SK-N-SH treated with all-trans-retinoic acid at 6 μM for 48 hours (cell line): ENCODE measurements around the gene PAK1IP1.

Experiments used
- ATAC-seq: fragments of 200-7000 bp; cut with Tn5 transposase; 3 replicates; pipeline ENCODE4 v1.9.1; 2020; ENCODE audit warnings: mild to moderate bottlenecking, moderate library complexity
- ARNTL ChIP-seq: fragments of 450-650 bp; formaldehyde crosslinking; IDR thresholded peaks from 2 replicates; pipeline ENCODE4 v1.5.0; 2020; ENCODE audit warnings: low read depth, mild to moderate bottlenecking, moderate library complexity, borderline replicate concordance
- BACH2 ChIP-seq: fragments of 250-450 bp; sonication (Bioruptor Pico); IDR thresholded peaks from 2 replicates; pipeline ENCODE4 v1.9.0; 2021; ENCODE audit warnings: mild to moderate bottlenecking, borderline replicate concordance
- CREB5 ChIP-seq: fragments of 250-450 bp; sonication (Bioruptor Pico); IDR thresholded peaks from 2 replicates; pipeline ENCODE4 v1.5.1; 2020; ENCODE audit warnings: low read depth, mild to moderate bottlenecking, moderate library complexity
- CSDC2 ChIP-seq: fragments of 250-450 bp; sonication (Bioruptor Pico); IDR thresholded peaks from 2 replicates; pipeline ENCODE4 v1.5.0; 2020; ENCODE audit warnings: mild to moderate bottlenecking, moderate library complexity
- CSRNP3 ChIP-seq: fragments of 250-450 bp; sonication (Bioruptor Pico); IDR thresholded peaks from 2 replicates; pipeline ENCODE4 v1.5.1; 2021; ENCODE audit warnings: mild to moderate bottlenecking, moderate library complexity
- ESRRG ChIP-seq: fragments of 250-450 bp; sonication (Bioruptor Pico); IDR thresholded peaks from 2 replicates; pipeline ENCODE4 v1.6.1; 2021; ENCODE audit warnings: mild to moderate bottlenecking
- GLIS3 ChIP-seq: fragments of 250-450 bp; sonication (Bioruptor Pico); IDR thresholded peaks from 2 replicates; pipeline ENCODE4 v1.5.0; 2020; ENCODE audit warnings: mild to moderate bottlenecking, moderate library complexity
- ISL1 ChIP-seq: fragments of 250-450 bp; sonication (Bioruptor Pico); IDR thresholded peaks from 2 replicates; pipeline ENCODE4 v2.1.2; 2022; ENCODE audit warnings: mild to moderate bottlenecking, moderate library complexity
- POU6F1 ChIP-seq: fragments of 250-450 bp; sonication (Bioruptor Pico); IDR thresholded peaks from 2 replicates; pipeline ENCODE4 v1.8.0; 2021; ENCODE audit warnings: low read depth, mild to moderate bottlenecking, moderate library complexity, borderline replicate concordance
- PPARA ChIP-seq: fragments of 250-450 bp; sonication (Bioruptor Pico); IDR thresholded peaks from 2 replicates; pipeline ENCODE4 v1.5.0; 2020; ENCODE audit warnings: mild to moderate bottlenecking, borderline replicate concordance
- RARB ChIP-seq: fragments of 250-450 bp; sonication (Bioruptor Pico); IDR thresholded peaks from 2 replicates; pipeline ENCODE4 v1.8.0; 2021; ENCODE audit warnings: mild to moderate bottlenecking, moderate library complexity
- SNAI2 ChIP-seq: fragments of 250-450 bp; sonication (Bioruptor Pico); IDR thresholded peaks from 2 replicates; pipeline ENCODE4 v1.5.0; 2020; ENCODE audit warnings: mild to moderate bottlenecking, moderate library complexity
- TCF4 ChIP-seq: fragments of 250-450 bp; sonication (Bioruptor Pico); IDR thresholded peaks from 2 replicates; pipeline ENCODE4 v1.8.0; 2021; ENCODE audit warnings: mild to moderate bottlenecking, moderate library complexity, borderline replicate concordance
- ZC3H10 ChIP-seq: fragments of 250-450 bp; sonication (Bioruptor Pico); IDR thresholded peaks from 2 replicates; pipeline ENCODE4 v1.5.1; 2021; ENCODE audit warnings: mild to moderate bottlenecking, moderate library complexity
- ZFP3 ChIP-seq: fragments of 250-450 bp; sonication (Bioruptor Pico); IDR thresholded peaks from 2 replicates; pipeline ENCODE4 v1.5.0; 2020; ENCODE audit warnings: mild to moderate bottlenecking, moderate library complexity
- ZFP30 ChIP-seq: fragments of 450-650 bp; formaldehyde crosslinking; IDR thresholded peaks from 2 replicates; pipeline ENCODE4 v1.5.0; 2022; ENCODE audit warnings: mild to moderate bottlenecking, moderate library complexity
- ZNF565 ChIP-seq: fragments of 450-650 bp; formaldehyde crosslinking; conservative IDR thresholded peaks from 2 replicates; pipeline ENCODE4 v1.5.0; 2020; ENCODE audit warnings: low read depth, mild to moderate bottlenecking, moderate library complexity
- ZNF8 ChIP-seq: fragments of 450-650 bp; formaldehyde crosslinking; IDR thresholded peaks from 2 replicates; pipeline ENCODE4 v1.5.0; 2020; ENCODE audit warnings: mild to moderate bottlenecking, moderate library complexity
- TF ChIP-seq, protein P1 (sequence below): fragments of 250-450 bp; sonication (Bioruptor Pico); IDR thresholded peaks from 2 replicates; pipeline ENCODE4 v1.8.0; 2020; ENCODE audit warnings: mild to moderate bottlenecking, moderate library complexity, borderline replicate concordance
- TF ChIP-seq, protein P2 (sequence below): fragments of 250-450 bp; sonication (Bioruptor Pico); IDR thresholded peaks from 2 replicates; pipeline ENCODE4 v1.5.0; 2020; ENCODE audit warnings: mild to moderate bottlenecking, moderate library complexity

The PAK1IP1 gene

DNA sequence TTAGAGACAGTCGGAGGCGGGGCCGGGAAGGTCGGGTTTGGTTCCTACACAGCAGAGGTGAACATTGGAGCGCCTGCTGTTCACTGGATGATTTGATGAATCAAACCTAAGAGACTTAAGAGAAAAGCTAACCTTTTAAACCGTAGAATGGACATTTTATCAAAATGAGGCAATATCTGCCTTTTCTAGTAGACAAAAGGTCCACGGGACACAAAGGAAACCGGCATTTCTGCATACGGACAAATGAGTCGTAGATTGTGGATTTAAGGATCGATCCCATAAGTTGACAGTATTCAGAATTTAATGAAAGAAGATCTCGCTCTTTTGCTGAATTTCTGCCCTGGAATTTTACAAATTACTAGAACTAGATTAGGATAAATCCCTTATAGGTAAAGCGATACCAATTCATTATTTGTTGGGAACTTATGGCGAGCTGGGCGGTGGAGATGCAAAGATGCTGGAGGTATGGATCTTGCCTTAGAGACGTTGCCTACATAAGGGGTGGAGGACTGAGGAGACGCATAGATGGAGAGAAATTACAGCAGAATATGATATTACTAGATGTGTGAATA is 400 bp downstream of the PAK1IP1 start:
- no peak for ATAC-seq

GRCh38 chr6:10696655-10697054 is 1.9 kb downstream of the PAK1IP1 start:
- ATAC-seq = no peak

More for the DNA sequence above, 400 bp downstream of the PAK1IP1 start:
- TF ChIP-seq, protein P1, sequence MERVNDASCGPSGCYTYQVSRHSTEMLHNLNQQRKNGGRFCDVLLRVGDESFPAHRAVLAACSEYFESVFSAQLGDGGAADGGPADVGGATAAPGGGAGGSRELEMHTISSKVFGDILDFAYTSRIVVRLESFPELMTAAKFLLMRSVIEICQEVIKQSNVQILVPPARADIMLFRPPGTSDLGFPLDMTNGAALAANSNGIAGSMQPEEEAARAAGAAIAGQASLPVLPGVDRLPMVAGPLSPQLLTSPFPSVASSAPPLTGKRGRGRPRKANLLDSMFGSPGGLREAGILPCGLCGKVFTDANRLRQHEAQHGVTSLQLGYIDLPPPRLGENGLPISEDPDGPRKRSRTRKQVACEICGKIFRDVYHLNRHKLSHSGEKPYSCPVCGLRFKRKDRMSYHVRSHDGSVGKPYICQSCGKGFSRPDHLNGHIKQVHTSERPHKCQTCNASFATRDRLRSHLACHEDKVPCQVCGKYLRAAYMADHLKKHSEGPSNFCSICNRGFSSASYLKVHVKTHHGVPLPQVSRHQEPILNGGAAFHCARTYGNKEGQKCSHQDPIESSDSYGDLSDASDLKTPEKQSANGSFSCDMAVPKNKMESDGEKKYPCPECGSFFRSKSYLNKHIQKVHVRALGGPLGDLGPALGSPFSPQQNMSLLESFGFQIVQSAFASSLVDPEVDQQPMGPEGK = no peak
- TF ChIP-seq ZFP3 (CRISPR knock-in tag) (no peak), ZC3H10 (CRISPR knock-in tag) (no peak), ISL1 (CRISPR knock-in tag) (no peak)

DNA sequence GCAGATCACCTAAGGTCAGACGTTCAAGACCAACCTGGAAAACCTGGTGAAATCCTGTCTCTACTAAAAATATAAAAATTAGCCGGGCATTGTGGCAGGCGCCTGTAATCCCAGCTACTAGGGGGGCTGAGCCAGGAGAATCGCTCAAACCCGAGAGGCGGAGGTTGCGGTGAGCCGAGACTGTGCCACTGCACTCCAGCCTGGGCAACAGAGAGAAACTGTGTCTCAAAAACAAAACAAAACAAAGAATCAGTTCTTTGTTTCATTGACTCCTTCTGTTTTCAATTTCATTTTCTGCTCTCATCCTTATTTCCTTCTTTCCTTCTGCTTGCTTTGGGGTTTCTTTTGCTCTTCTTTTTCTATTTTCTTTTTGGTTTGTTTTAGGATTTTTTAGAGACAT is 19.2 kb downstream of the PAK1IP1 start:
- ATAC-seq = no peak
- TF ChIP-seq ARNTL (CRISPR knock-in tag) (no peak), ZNF565 (CRISPR knock-in tag) (no peak), GLIS3 (no peak), CSDC2 (CRISPR knock-in tag) (no peak)
- TF ChIP-seq, protein P1 = no peak
- TF ChIP-seq, all 23 proteins: peak for 0

More at GRCh38 chr6:10696655-10697054, 1.9 kb downstream of the PAK1IP1 start:
- TF ChIP-seq CSDC2 (CRISPR knock-in tag) (no peak), CREB5 (no peak), CSRNP3 (CRISPR knock-in tag) (no peak), ESRRG (CRISPR knock-in tag) (no peak), ZC3H10 (CRISPR knock-in tag) (no peak), RARB (CRISPR knock-in tag) (no peak), ARNTL (CRISPR knock-in tag) (no peak), BACH2 (CRISPR knock-in tag) (no peak), TCF4 (no peak), SNAI2 (no peak), ZFP30 (no peak), ISL1 (CRISPR knock-in tag) (no peak)

DNA sequence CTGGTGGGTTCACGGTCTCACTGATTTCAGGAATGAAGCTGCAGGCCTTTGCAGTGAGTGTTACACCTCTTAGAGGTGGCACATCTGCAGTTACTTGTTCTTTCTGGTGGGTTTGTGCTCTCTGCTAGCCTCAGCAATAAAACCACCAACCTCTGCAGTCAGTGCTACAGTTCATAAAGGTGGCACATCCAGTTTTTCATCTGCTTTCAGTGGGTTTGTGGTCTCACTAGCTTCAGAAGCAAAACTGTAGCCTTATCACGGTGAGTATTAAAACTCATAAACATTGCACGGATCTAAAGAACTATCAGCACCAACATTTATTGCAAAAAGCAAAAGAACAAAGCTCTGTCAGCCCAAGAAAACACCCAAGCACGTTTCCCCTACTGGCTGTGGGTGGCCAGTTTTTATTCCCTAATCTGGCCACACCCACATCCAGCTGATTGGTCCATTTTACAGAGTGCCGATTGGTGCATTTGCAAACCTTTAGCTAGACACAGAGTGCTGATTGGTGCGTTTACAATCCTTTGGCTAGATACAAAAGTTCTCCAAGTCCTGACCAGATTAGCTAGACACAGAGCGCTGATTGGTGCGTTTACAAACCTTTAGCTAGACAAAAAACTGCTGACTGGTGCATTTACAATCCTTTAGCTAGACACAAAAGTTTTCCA is 24.7 kb downstream of the PAK1IP1 start:
- TF ChIP-seq, protein P1 = no peak
- TF ChIP-seq RARB (CRISPR knock-in tag) = no peak
- ATAC-seq = no peak

DNA sequence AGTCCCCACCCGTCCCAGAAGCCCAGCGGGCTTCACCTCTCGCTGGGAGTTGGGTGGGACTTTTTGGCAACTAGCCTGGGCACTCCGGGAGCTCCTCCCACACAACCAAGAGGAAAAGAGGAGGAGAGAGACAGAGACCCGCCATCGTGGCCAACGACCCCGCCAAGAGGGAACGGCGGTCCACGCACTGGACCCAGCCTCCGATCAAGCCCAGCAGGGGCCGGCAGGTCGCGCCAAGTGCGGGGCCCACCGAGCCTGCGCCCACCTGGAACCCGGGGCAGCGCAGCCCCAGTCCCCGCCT is 25.1 kb downstream of the PAK1IP1 start:
- ATAC-seq = no peak
- TF ChIP-seq ZC3H10 (CRISPR knock-in tag) = no peak
- no peak for TF ChIP-seq ARNTL (CRISPR knock-in tag)
- TF ChIP-seq, protein P2, sequence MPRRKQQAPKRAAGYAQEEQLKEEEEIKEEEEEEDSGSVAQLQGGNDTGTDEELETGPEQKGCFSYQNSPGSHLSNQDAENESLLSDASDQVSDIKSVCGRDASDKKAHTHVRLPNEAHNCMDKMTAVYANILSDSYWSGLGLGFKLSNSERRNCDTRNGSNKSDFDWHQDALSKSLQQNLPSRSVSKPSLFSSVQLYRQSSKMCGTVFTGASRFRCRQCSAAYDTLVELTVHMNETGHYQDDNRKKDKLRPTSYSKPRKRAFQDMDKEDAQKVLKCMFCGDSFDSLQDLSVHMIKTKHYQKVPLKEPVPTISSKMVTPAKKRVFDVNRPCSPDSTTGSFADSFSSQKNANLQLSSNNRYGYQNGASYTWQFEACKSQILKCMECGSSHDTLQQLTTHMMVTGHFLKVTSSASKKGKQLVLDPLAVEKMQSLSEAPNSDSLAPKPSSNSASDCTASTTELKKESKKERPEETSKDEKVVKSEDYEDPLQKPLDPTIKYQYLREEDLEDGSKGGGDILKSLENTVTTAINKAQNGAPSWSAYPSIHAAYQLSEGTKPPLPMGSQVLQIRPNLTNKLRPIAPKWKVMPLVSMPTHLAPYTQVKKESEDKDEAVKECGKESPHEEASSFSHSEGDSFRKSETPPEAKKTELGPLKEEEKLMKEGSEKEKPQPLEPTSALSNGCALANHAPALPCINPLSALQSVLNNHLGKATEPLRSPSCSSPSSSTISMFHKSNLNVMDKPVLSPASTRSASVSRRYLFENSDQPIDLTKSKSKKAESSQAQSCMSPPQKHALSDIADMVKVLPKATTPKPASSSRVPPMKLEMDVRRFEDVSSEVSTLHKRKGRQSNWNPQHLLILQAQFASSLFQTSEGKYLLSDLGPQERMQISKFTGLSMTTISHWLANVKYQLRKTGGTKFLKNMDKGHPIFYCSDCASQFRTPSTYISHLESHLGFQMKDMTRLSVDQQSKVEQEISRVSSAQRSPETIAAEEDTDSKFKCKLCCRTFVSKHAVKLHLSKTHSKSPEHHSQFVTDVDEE = no peak
- TF ChIP-seq ZNF8 = no peak
- no peak for TF ChIP-seq PPARA (CRISPR knock-in tag)
- no peak for TF ChIP-seq ZFP30
- TF ChIP-seq POU6F1 (CRISPR knock-in tag) = no peak
- TF ChIP-seq, all 23 proteins: peak for 0
